CD4-positive, alpha-beta T cell (primary cell): ENCODE data around the gene NDEL1. TPM values are rescaled to one million over a fixed set of nuclear protein-coding genes. Genes with fewer than 3 reads are reported as not detected.

Source experiments
- ATAC-seq: fragments of 200-7000 bp; cut with Tn5 transposase; one replicate; pipeline ENCODE4 v1.10.0; 2022; ENCODE audit warnings: mild to moderate bottlenecking; ENCODE audit not compliant: poor library complexity
- CTCF ChIA-PET: fragments of 350-600 bp; sonication (Branson Sonifier 250); formaldehyde crosslinking; loops from one replicate; lab custom pipeline; 2021; ENCODE audit warnings: antibody characterized with exemption, inconsistent platforms; lab: Charles Lee
- POLR2A ChIA-PET: fragments of 350-600 bp; sonication (Branson Sonifier 250); formaldehyde crosslinking; loops from one replicate; lab custom pipeline; 2021; ENCODE audit warnings: antibody characterized with exemption, inconsistent platforms; lab: Charles Lee
- DNase-seq, 14 experiments: peaks; one replicate each; pipeline ENCODE4 v3.0.0-alpha.2; 2013 to 2020; ENCODE audit warnings: mixed read lengths in 2 of 14
- H3K27ac ChIP-seq, 2 donors: one replicate each; pipeline versions ENCODE4 v1.5.1 to v1.7.0; 2013; ENCODE audit warnings: low read length in 2 of 2, low read depth in 1 of 2, mild to moderate bottlenecking in 1 of 2
- H3K27me3 ChIP-seq, 2 experiments: 1 replicate in 1 of 2; 2 replicates in 1 of 2; pipeline versions ENCODE4 v1.6.1 to v1.7.0; 2013; ENCODE audit warnings: low read length in 2 of 2, control low read depth in 1 of 2, mild to moderate bottlenecking in 1 of 2, moderate library complexity in 1 of 2; ENCODE audit not compliant: insufficient read depth in 2 of 2, control insufficient read depth in 1 of 2
- H3K36me3 ChIP-seq: one replicate; pipeline ENCODE4 v1.6.1; 2013; ENCODE audit warnings: low read length, control low read depth; ENCODE audit not compliant: insufficient read depth
- H3K4me1 ChIP-seq: one replicate; pipeline ENCODE4 v1.6.1; 2013; ENCODE audit warnings: low read length, control low read depth; ENCODE audit not compliant: insufficient read depth
- H3K4me3 ChIP-seq: one replicate; pipeline ENCODE4 v1.5.1; 2013; ENCODE audit warnings: mild to moderate bottlenecking, low read length, moderate library complexity
- H3K9me3 ChIP-seq, 2 experiments: 1 replicate in 1 of 2; 2 replicates in 1 of 2; pipeline versions ENCODE4 v1.6.1 to v1.7.0; 2013; ENCODE audit warnings: low read length in 2 of 2, mild to moderate bottlenecking in 2 of 2, control low read depth in 1 of 2, moderate library complexity in 1 of 2; ENCODE audit not compliant: control insufficient read depth in 1 of 2, insufficient read depth in 1 of 2
- H3K27ac Mint-ChIP-seq: one replicate; pipeline ENCODE4 v1.8.0; 2020; ENCODE audit warnings: mixed read lengths
- H3K27me3 Mint-ChIP-seq: one replicate; pipeline ENCODE4 v1.8.0; 2021; ENCODE audit warnings: mixed read lengths
- H3K36me3 Mint-ChIP-seq: one replicate; pipeline ENCODE4 v1.8.0; 2021; ENCODE audit warnings: low read depth, mixed read lengths
- H3K4me1 Mint-ChIP-seq: one replicate; pipeline ENCODE4 v1.8.0; 2021; ENCODE audit warnings: low read depth, mixed read lengths
- H3K4me3 Mint-ChIP-seq: one replicate; pipeline ENCODE4 v1.8.0; 2020; ENCODE audit warnings: mild to moderate bottlenecking, mixed read lengths
- H3K9me3 Mint-ChIP-seq: one replicate; pipeline ENCODE4 v1.8.0; 2020; ENCODE audit warnings: mixed read lengths
- CTCF ChIP-seq: fragments of 200-600 bp; IDR thresholded peaks from one replicate; pipeline ENCODE4 v1.8.0; 2022; ENCODE audit warnings: antibody characterized with exemption, mild to moderate bottlenecking
- intact Hi-C, 2 experiments: fragments of 100-400 bp; cut with DNase I in 1 of 2; cut with micrococcal nuclease in 1 of 2; formaldehyde crosslinking; loops; one replicate each; pipeline versions ENCODE4 v1.15.1 to v1.9.0; 2023 to 2025; cut with DNase I, micrococcal nuclease
- total RNA-seq, 174 experiments: library from RNA in 2 of 174; stranded (reverse) in 2 of 174; gene quantifications; one replicate each; pipeline ENCODE4 v1.2.3 and lab custom pipeline; 2021 to 2026

NDEL1 gene
- total RNA-seq, 2 experiments from 2014 or later = 300 to 313 TPM

- DNase-seq (peak in 2 of 14 experiments; percentile 35 to 79), ATAC-seq (no peak)
- no peak for TF ChIP-seq CTCF
- peaks cover 23% of the 10 kb centered on the region for H3K4me1 Mint-ChIP-seq
- H3K4me1 ChIP-seq = peaks cover 19% of the 10 kb centered on the region
- peaks cover 0 to 2% of the 10 kb centered on the region in 2 experiments for H3K9me3 ChIP-seq
- H3K4me3 Mint-ChIP-seq = no peak overlapping the region
- H3K4me3 ChIP-seq = no peak overlapping the region
- ChIA-PET CTCF (interaction anchor here (0.8 to 1.2 kb wide), 2 partner anchors 11 kb away, joined by 3 read pairs; partner anchors contain the start of gene KRABD2), POLR2A (no interaction called here)
- H3K27me3 ChIP-seq = no peaks in the 10 kb centered on the region
- H3K9me3 Mint-ChIP-seq = no peaks in the 10 kb centered on the region
- H3K27ac ChIP-seq = no peak overlapping the region
- intact Hi-C loops = loop anchor here (10.0 kb wide), 2 partner anchors 357 to 1373 kb away; partner anchors contain the start of genes CCDC42 (in 1 of the 2) and RNASEK (in 1 of the 2)
- H3K36me3 ChIP-seq = no peaks in the 10 kb centered on the region
- H3K27me3 Mint-ChIP-seq = no peaks in the 10 kb centered on the region
- H3K27ac Mint-ChIP-seq = peak overlapping the region; percentile 19
- H3K36me3 Mint-ChIP-seq = peaks cover 8% of the 10 kb centered on the region
These were observed 47.6 kb upstream of the NDEL1 start for GRCh38 chr17:8387914-8388651.

- intact Hi-C loops = no loop called here
- ATAC-seq (no peak), DNase-seq (no peak)
- H3K4me3 ChIP-seq = no peak overlapping the region
- Mint-ChIP-seq H3K27ac (no peak overlapping the region), H3K27me3 (peaks cover 5% of the 10 kb centered on the region), H3K9me3 (no peaks in the 10 kb centered on the region), H3K36me3 (no peaks in the 10 kb centered on the region), H3K4me1 (peaks cover 14% of the 10 kb centered on the region), H3K4me3 (no peak overlapping the region)
- no peak overlapping the region for H3K27ac ChIP-seq
- H3K36me3 ChIP-seq = no peaks in the 10 kb centered on the region
- ChIA-PET POLR2A (no interaction called here), CTCF (interaction anchor here (0.8 kb wide), 1 partner anchor 15 kb away, joined by 3 read pairs; no protein-coding TSS in a partner anchor)
- H3K27me3 ChIP-seq = peaks cover 0 to 2% of the 10 kb centered on the region in 2 experiments
- TF ChIP-seq CTCF = no peak
- H3K4me1 ChIP-seq = peaks cover 17% of the 10 kb centered on the region
- H3K9me3 ChIP-seq = peaks cover 0 to 4% of the 10 kb centered on the region in 2 experiments
These were observed 44.0 kb upstream of the NDEL1 start for GRCh38 chr17:8391711-8392110.

- DNase-seq = no peak
- Histone ChIP-seq H3K27me3 (peaks cover 2 to 6% of the 10 kb centered on the region in 2 experiments), H3K27ac (no peak overlapping the region), H3K4me3 (no peak overlapping the region), H3K9me3 (peaks cover 0 to 4% of the 10 kb centered on the region in 2 experiments), H3K4me1 (peaks cover 17% of the 10 kb centered on the region), H3K36me3 (no peaks in the 10 kb centered on the region)
- no peak overlapping the region for H3K27ac Mint-ChIP-seq
- CTCF ChIA-PET = interaction anchor here (0.8 kb wide), 1 partner anchor 15 kb away, joined by 3 read pairs; no protein-coding TSS in a partner anchor
- H3K36me3 Mint-ChIP-seq = no peaks in the 10 kb centered on the region
- no peak overlapping the region for H3K4me3 Mint-ChIP-seq
- H3K27me3 Mint-ChIP-seq = peaks cover 6% of the 10 kb centered on the region
- no peak for TF ChIP-seq CTCF
- peaks cover 11% of the 10 kb centered on the region for H3K4me1 Mint-ChIP-seq
- no peaks in the 10 kb centered on the region for H3K9me3 Mint-ChIP-seq
- POLR2A ChIA-PET = interaction anchor here (1.1 to 1.5 kb wide), 2 partner anchors 15 to 49 kb away, joined by 3 read pairs; no protein-coding TSS in a partner anchor
- ATAC-seq = no peak
- intact Hi-C loops = no loop called here
These were observed 43.4 kb upstream of the NDEL1 start for GRCh38 chr17:8392274-8392673.
